Caco-2 (cell line): ENCODE measurements around the gene GLP2R. TPM values are rescaled to one million over a fixed set of nuclear protein-coding genes. Genes with fewer than 3 reads are reported as not detected.
A peak's percentile ranks its signal among the peaks of the same experiment; 100 is the strongest.

Experiments
- BruUV-seq: library from RNA; stranded (reverse); fragments of 400-500 nt; replicated peaks from 2 replicates; lab custom pipeline; 2021; lab: Mats Ljungman, UMichigan
- CTCF ChIA-PET: fragments of 300-600 bp; sonication (Branson Sonifier 250); formaldehyde crosslinking; loops from one replicate; lab custom pipeline; 2022; ENCODE audit warnings: antibody characterized with exemption; lab: Charles Lee
- POLR2A ChIA-PET: fragments of 300-600 bp; sonication (Branson Sonifier 250); formaldehyde crosslinking; loops from one replicate; lab custom pipeline; 2022; ENCODE audit warnings: antibody characterized with exemption; lab: Charles Lee
- DNase-seq, 2 experiments: peaks; one replicate each; pipeline versions ENCODE4 v3.0.0 to v3.0.0-alpha.2; 2020 to 2022
- H3K27me3 ChIP-seq: replicated peaks from 2 replicates; pipeline ENCODE4 v1.6.0; 2011; ENCODE audit warnings: low read length; ENCODE audit not compliant: control insufficient read depth, insufficient read depth
- H3K36me3 ChIP-seq: 2 replicates; pipeline ENCODE4 v1.5.1; 2011; ENCODE audit warnings: low read length; ENCODE audit not compliant: control insufficient read depth, insufficient read depth
- H3K4me1 ChIP-seq: fragments of 250-450 bp; sonication (Bioruptor Pico); 2 replicates; pipeline ENCODE4 v1.5.1; 2020; ENCODE audit warnings: mild to moderate bottlenecking
- H3K4me3 ChIP-seq: 2 replicates; pipeline ENCODE4 v1.5.1; 2011; ENCODE audit warnings: low read depth, mild to moderate bottlenecking, control low read depth, low read length
- H3K9me3 ChIP-seq: fragments of 250-450 bp; sonication (Bioruptor Pico); 2 replicates; pipeline ENCODE4 v1.5.1; 2020; ENCODE audit warnings: mild to moderate bottlenecking, moderate library complexity
- H3K27ac Mint-ChIP-seq: one replicate; pipeline ENCODE4 v1.8.0; 2022; ENCODE audit warnings: mixed read lengths; ENCODE audit not compliant: unreplicated experiment
- H3K27me3 Mint-ChIP-seq: one replicate; pipeline ENCODE4 v1.8.0; 2022; ENCODE audit warnings: mixed read lengths; ENCODE audit not compliant: insufficient read depth, unreplicated experiment
- H3K36me3 Mint-ChIP-seq: one replicate; pipeline ENCODE4 v1.8.0; 2022; ENCODE audit warnings: mild to moderate bottlenecking, mixed read lengths; ENCODE audit not compliant: insufficient read depth, unreplicated experiment
- H3K4me1 Mint-ChIP-seq: one replicate; pipeline ENCODE4 v1.8.0; 2022; ENCODE audit warnings: low read depth, mixed read lengths; ENCODE audit not compliant: unreplicated experiment
- H3K4me3 Mint-ChIP-seq: one replicate; pipeline ENCODE4 v1.8.0; 2022; ENCODE audit warnings: mild to moderate bottlenecking, moderate library complexity, mixed read lengths; ENCODE audit not compliant: unreplicated experiment
- H3K9me3 Mint-ChIP-seq: one replicate; pipeline ENCODE4 v1.8.0; 2022; ENCODE audit warnings: mixed read lengths; ENCODE audit not compliant: unreplicated experiment
- intact Hi-C: fragments of 100-400 bp; cut with micrococcal nuclease; formaldehyde crosslinking; loops from one replicate; pipeline ENCODE4 v1.10.0; 2022; ENCODE audit not compliant: unreplicated experiment
- total RNA-seq: library from RNA; stranded (reverse); gene quantifications from 2 replicates; pipeline ENCODE4 v1.2.3, GENCODE V29; 2022
- TF ChIP-seq, protein P1 (sequence below), 2 experiments: fragments of 200-600 bp in 1 of 2; IDR thresholded peaks; 1 replicate in 1 of 2; 2 replicates in 1 of 2; pipeline versions ENCODE4 v1.5.1 to v1.8.0; 2011 to 2022; ENCODE audit warnings: antibody characterized with exemption in 1 of 2, control low read depth in 1 of 2, inconsistent platforms in 1 of 2, low read depth in 1 of 2, low read length in 1 of 2, mild to moderate bottlenecking in 1 of 2, moderate library complexity in 1 of 2; ENCODE audit not compliant: insufficient read depth in 1 of 2, severe bottlenecking in 1 of 2, unreplicated experiment in 1 of 2

Gene GLP2R
- total RNA-seq, 1 experiment from 2014 or later = not detected

DNA sequence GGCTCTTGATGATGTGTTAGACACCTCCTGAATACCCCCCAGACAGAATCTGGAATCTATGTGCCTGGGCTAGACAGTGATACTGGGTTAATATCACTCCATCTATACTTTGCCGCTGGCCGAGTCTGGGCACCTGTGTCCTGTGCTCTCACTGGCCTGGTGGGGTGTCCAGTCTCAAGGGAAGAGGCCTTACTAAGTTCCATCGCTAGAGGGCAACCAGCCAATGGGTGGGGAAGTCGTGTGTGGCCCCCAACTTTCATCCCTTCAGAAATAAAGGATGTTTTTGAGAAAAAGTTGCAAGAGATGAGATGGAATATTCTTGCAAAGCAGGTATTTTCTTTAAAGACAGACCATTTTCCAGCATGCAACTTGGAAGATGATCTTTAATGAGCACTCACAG, 1.6 kb upstream of the GLP2R start:
- no peaks in the 10 kb centered on the region for H3K4me1 ChIP-seq
- BruUV-seq = no TSS peak
- Mint-ChIP-seq H3K27ac (no peak overlapping the region), H3K4me1 (no peaks in the 10 kb centered on the region), H3K4me3 (no peak overlapping the region), H3K36me3 (no peaks in the 10 kb centered on the region), H3K9me3 (no peaks in the 10 kb centered on the region), H3K27me3 (peaks cover 3% of the 10 kb centered on the region)
- intact Hi-C loops = no loop called here
- TF ChIP-seq, protein P1, sequence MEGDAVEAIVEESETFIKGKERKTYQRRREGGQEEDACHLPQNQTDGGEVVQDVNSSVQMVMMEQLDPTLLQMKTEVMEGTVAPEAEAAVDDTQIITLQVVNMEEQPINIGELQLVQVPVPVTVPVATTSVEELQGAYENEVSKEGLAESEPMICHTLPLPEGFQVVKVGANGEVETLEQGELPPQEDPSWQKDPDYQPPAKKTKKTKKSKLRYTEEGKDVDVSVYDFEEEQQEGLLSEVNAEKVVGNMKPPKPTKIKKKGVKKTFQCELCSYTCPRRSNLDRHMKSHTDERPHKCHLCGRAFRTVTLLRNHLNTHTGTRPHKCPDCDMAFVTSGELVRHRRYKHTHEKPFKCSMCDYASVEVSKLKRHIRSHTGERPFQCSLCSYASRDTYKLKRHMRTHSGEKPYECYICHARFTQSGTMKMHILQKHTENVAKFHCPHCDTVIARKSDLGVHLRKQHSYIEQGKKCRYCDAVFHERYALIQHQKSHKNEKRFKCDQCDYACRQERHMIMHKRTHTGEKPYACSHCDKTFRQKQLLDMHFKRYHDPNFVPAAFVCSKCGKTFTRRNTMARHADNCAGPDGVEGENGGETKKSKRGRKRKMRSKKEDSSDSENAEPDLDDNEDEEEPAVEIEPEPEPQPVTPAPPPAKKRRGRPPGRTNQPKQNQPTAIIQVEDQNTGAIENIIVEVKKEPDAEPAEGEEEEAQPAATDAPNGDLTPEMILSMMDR (IDR thresholded peaks at IDR 0.05; ENCODE audit: insufficient read depth in 1 of 2, low read depth in 1 of 2, low read length in 1 of 2, severe bottlenecking in 1 of 2, unreplicated experiment in 1 of 2) = peak in 1 of 2 experiments; percentile 5
- H3K4me3 ChIP-seq = no peak overlapping the region
- no peaks in the 10 kb centered on the region for H3K36me3 ChIP-seq
- DNase-seq = no peak
- H3K27me3 ChIP-seq = no peaks in the 10 kb centered on the region
- POLR2A ChIA-PET = no interaction called here
- H3K9me3 ChIP-seq = no peaks in the 10 kb centered on the region
- CTCF ChIA-PET = no interaction called here

DNA sequence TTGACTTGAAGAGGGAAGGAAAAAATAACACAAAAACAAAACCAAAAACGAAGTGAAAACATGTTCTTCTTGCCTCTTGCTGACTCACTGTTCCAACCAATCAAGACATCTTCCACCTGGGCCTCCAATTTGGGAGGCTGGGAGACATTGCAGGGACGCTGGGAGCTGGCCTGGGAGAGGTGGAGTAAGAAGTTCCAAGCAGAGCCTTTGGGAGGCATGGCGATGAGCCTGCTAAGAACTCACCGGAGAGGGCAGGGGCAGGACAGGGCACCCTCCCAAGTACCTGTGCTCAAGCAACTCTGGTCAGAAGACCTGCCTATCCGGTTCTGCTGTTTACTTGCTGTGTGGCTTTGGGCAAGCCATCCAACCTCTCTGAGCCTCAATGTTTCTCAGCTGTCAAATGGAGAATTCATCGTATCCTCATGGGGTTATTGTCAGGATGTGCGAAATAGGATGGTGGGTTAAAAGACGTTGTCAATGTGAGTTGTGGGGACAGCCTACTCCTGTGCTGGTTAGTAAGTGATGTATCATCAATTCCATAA, 856 bp upstream of the GLP2R start:
- Histone ChIP-seq H3K27me3 (no peaks in the 10 kb centered on the region), H3K4me3 (no peak overlapping the region), H3K9me3 (no peaks in the 10 kb centered on the region), H3K4me1 (no peaks in the 10 kb centered on the region), H3K36me3 (no peaks in the 10 kb centered on the region)
- peaks cover 3% of the 10 kb centered on the region for H3K27me3 Mint-ChIP-seq
- H3K27ac Mint-ChIP-seq = no peak overlapping the region
- H3K36me3 Mint-ChIP-seq = no peaks in the 10 kb centered on the region
- H3K4me1 Mint-ChIP-seq = no peaks in the 10 kb centered on the region
- no peaks in the 10 kb centered on the region for H3K9me3 Mint-ChIP-seq
- TF ChIP-seq, protein P1 (IDR thresholded peaks at IDR 0.05; ENCODE audit: insufficient read depth in 1 of 2, low read depth in 1 of 2, low read length in 1 of 2, severe bottlenecking in 1 of 2, unreplicated experiment in 1 of 2) = no peak
- intact Hi-C loops = no loop called here
- no TSS peak for BruUV-seq
- POLR2A ChIA-PET = no interaction called here
- CTCF ChIA-PET = no interaction called here
- DNase-seq = no peak
- H3K4me3 Mint-ChIP-seq = no peak overlapping the region

DNA sequence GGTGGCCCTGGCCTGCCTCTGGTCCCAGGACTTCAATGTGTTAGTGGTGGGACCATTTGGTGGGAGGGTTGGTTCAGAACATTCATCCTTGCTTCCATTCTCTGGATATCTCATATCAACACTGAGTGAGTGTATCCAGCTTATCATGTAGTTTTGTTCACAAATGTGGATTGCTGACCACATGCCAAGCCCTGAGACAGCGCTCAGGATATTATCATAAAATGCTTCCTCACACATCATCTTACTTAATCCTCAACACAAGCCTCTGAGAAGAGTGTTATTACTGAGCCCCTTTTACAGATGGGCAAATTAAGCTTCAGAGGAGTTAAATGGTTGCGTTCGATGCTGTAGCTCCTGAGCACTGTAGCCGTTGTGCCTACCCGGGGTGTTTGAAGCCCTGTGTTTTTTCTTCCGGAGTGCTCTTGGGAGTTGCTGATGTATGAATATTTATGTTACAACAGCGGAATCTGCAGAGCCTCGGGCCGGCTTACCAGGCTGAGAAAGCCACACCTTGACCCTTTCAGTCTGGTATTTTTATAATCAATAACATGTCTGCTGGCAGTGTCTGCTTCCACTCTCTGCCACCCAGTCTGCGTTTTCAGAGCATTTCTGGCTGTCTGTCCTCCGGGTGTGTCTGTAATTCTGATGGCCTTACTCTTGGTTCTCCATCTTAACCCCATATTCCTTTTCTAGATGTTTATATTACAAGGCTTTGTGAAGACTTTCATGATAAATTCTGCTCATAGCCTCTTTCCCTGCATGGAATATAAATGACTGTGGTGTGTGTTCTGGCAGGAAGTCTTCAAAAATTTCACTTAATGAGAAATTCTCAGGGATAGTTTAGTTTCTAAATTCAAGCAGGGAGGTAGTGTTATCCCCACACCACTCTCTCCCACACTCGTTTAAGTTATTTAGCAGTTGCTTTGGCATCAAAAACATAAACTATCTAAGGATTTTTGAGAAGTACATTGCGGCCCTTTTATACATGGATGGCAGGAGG, 2.9 kb downstream of the GLP2R start:
- Histone ChIP-seq H3K9me3 (no peaks in the 10 kb centered on the region), H3K4me3 (no peak overlapping the region), H3K27me3 (no peaks in the 10 kb centered on the region), H3K36me3 (no peaks in the 10 kb centered on the region), H3K4me1 (no peaks in the 10 kb centered on the region)
- CTCF ChIA-PET = no interaction called here
- no peak overlapping the region for H3K4me3 Mint-ChIP-seq
- no peaks in the 10 kb centered on the region for H3K4me1 Mint-ChIP-seq
- POLR2A ChIA-PET = no interaction called here
- BruUV-seq = no TSS peak
- DNase-seq = no peak
- no peaks in the 10 kb centered on the region for H3K36me3 Mint-ChIP-seq
- no peaks in the 10 kb centered on the region for H3K9me3 Mint-ChIP-seq
- no peak overlapping the region for H3K27ac Mint-ChIP-seq
- H3K27me3 Mint-ChIP-seq = no peaks in the 10 kb centered on the region
- intact Hi-C loops = no loop called here
- TF ChIP-seq, protein P1 (IDR thresholded peaks at IDR 0.05; ENCODE audit: insufficient read depth in 1 of 2, low read depth in 1 of 2, low read length in 1 of 2, severe bottlenecking in 1 of 2, unreplicated experiment in 1 of 2) = no peak
